Cardiac muscle cell (in vitro differentiated cells and primary cell): ENCODE measurements around the gene RNF187. TPM values are rescaled to one million over a fixed set of nuclear protein-coding genes. Genes with fewer than 3 reads are reported as not detected.

Experiments used
- DNase-seq, 2 donors: peaks; one replicate each; pipeline versions ENCODE4 v3.0.0 to v3.0.0-alpha.2; 2010 to 2017; ENCODE audit warnings: low read depth in 1 of 2, low spot score in 1 of 2
- H3K27ac ChIP-seq: fragments of 200-600 bp; sonication (generic); 2 replicates; pipeline ENCODE4 v1.5.1; 2016
- H3K27me3 ChIP-seq: fragments of 200-600 bp; sonication (generic); 2 replicates; pipeline ENCODE4 v1.6.0; 2016; ENCODE audit warnings: control low read depth
- H3K36me3 ChIP-seq: fragments of 200-600 bp; sonication (generic); 2 replicates; pipeline ENCODE4 v1.5.1; 2016; ENCODE audit warnings: control low read depth
- H3K4me1 ChIP-seq: fragments of 200-600 bp; sonication (generic); 2 replicates; pipeline ENCODE4 v1.8.1; 2017; ENCODE audit warnings: low read depth, mild to moderate bottlenecking, mixed run types
- H3K4me3 ChIP-seq: fragments of 200-600 bp; sonication (generic); 2 replicates; pipeline ENCODE4 v1.5.1; 2016; ENCODE audit warnings: mild to moderate bottlenecking
- H3K9me3 ChIP-seq: fragments of 200-600 bp; sonication (generic); 2 replicates; pipeline ENCODE4 v1.5.1; 2017; ENCODE audit warnings: low read depth, mild to moderate bottlenecking, control low read depth
- CTCF ChIP-seq: IDR thresholded peaks from 2 replicates; pipeline ENCODE4 v1.5.1; 2012; ENCODE audit warnings: low read depth, mild to moderate bottlenecking, low read length
- polyA plus RNA-seq: library from polyadenylated mRNA; unstranded; fragments of >200 nt; fragmentation: Nextera tagmentation; extraction: Ambion mirVana; gene quantifications from 2 replicates; pipeline ENCODE4 v1.2.1, GENCODE V29; 2016
- total RNA-seq: library from RNA; depleted of rRNA; stranded (reverse); fragments of >200 nt; gene quantifications from 2 replicates; pipeline ENCODE4 v1.2.3, GENCODE V29; 2016

The RNF187 gene
- total and polyA plus RNA-seq, 2 experiments from 2014 or later, result 86.5 to 213 TPM

GRCh38 chr1:228452194-228453021 lies 34.8 kb upstream of the RNF187 start:
- peaks cover 14% of the 10 kb centered on the region for H3K4me1 ChIP-seq
- H3K36me3 ChIP-seq, result no peaks in the 10 kb centered on the region
- H3K9me3 ChIP-seq, result no peaks in the 10 kb centered on the region
- no peak overlapping the region for H3K27ac ChIP-seq
- peaks cover 5% of the 10 kb centered on the region for H3K27me3 ChIP-seq
- no peak overlapping the region for H3K4me3 ChIP-seq
- no peak for DNase-seq
- TF ChIP-seq CTCF, result no peak

GRCh38 chr1:228453022-228453560 lies 34.1 kb upstream of the RNF187 start:
- Histone ChIP-seq H3K27me3 (no peaks in the 10 kb centered on the region), H3K36me3 (no peaks in the 10 kb centered on the region), H3K9me3 (no peaks in the 10 kb centered on the region), H3K4me1 (peaks cover 14% of the 10 kb centered on the region), H3K4me3 (no peak overlapping the region), H3K27ac (no peak overlapping the region)
- DNase-seq, result no peak
- TF ChIP-seq CTCF, result no peak

GRCh38 chr1:228453614-228454013 lies 33.6 kb upstream of the RNF187 start:
- Histone ChIP-seq H3K4me1 (peaks cover 14% of the 10 kb centered on the region), H3K27ac (no peak overlapping the region), H3K36me3 (no peaks in the 10 kb centered on the region), H3K4me3 (no peak overlapping the region), H3K27me3 (no peaks in the 10 kb centered on the region), H3K9me3 (no peaks in the 10 kb centered on the region)
- TF ChIP-seq CTCF, result no peak
- no peak for DNase-seq

GRCh38 chr1:228454238-228454637 lies 32.9 kb upstream of the RNF187 start:
- H3K36me3 ChIP-seq, result no peaks in the 10 kb centered on the region
- no peak overlapping the region for H3K27ac ChIP-seq
- H3K4me3 ChIP-seq, result no peak overlapping the region
- H3K4me1 ChIP-seq, result peaks cover 14% of the 10 kb centered on the region
- no peaks in the 10 kb centered on the region for H3K9me3 ChIP-seq
- DNase-seq, result no peak
- no peak for TF ChIP-seq CTCF
- H3K27me3 ChIP-seq, result no peaks in the 10 kb centered on the region

- DNase-seq, result peak in 1 of 2 donors; percentile 22
- H3K9me3 ChIP-seq, result no peaks in the 10 kb centered on the region
- peak; percentile 30 for TF ChIP-seq CTCF
- peak overlapping the region; percentile 54 for H3K4me3 ChIP-seq
- peaks cover 3% of the 10 kb centered on the region for H3K27me3 ChIP-seq
- H3K27ac ChIP-seq, result no peak overlapping the region
- H3K36me3 ChIP-seq, result no peaks in the 10 kb centered on the region
- H3K4me1 ChIP-seq, result peaks cover 14% of the 10 kb centered on the region
Measured at GRCh38 chr1:228455715-228456114, 31.5 kb upstream of the RNF187 start.
